Stimulated activated naive CD8-positive, alpha-beta T cell treated with anti-CD3 and anti-CD28 coated beads, Interleukin-15, Interleukin-2, amounts not matched to agents 100 ng/mL and 50 ng/mL, for 24 hours (primary cell): ENCODE data around the gene TTYH2.
A peak's percentile ranks its signal among the peaks of the same experiment; 100 is the strongest.

Experiments used
- H3K27ac Mint-ChIP-seq: one replicate; pipeline ENCODE4 v1.8.0; 2021; ENCODE audit warnings: mild to moderate bottlenecking, mixed read lengths
- H3K27me3 Mint-ChIP-seq: one replicate; pipeline ENCODE4 v1.8.0; 2021; ENCODE audit warnings: mixed read lengths
- H3K36me3 Mint-ChIP-seq: one replicate; pipeline ENCODE4 v1.8.0; 2021; ENCODE audit warnings: low read depth, mixed read lengths
- H3K4me1 Mint-ChIP-seq: one replicate; pipeline ENCODE4 v1.8.0; 2021; ENCODE audit warnings: low read depth, mixed read lengths
- H3K4me3 Mint-ChIP-seq: one replicate; pipeline ENCODE4 v1.8.0; 2021; ENCODE audit warnings: mild to moderate bottlenecking, mixed read lengths
- H3K9me3 Mint-ChIP-seq: one replicate; pipeline ENCODE4 v1.8.0; 2021; ENCODE audit warnings: mixed read lengths

TTYH2 gene

GRCh38 chr17:74231928-74232907 lies 18.8 kb downstream of the TTYH2 start:
- H3K27me3 Mint-ChIP-seq, result no peaks in the 10 kb centered on the region
- no peaks in the 10 kb centered on the region for H3K36me3 Mint-ChIP-seq
- no peaks in the 10 kb centered on the region for H3K4me1 Mint-ChIP-seq
- H3K4me3 Mint-ChIP-seq, result no peak overlapping the region
- no peaks in the 10 kb centered on the region for H3K9me3 Mint-ChIP-seq
- no peak overlapping the region for H3K27ac Mint-ChIP-seq

- Mint-ChIP-seq H3K36me3 (no peaks in the 10 kb centered on the region), H3K9me3 (no peaks in the 10 kb centered on the region), H3K4me1 (no peaks in the 10 kb centered on the region), H3K27ac (no peak overlapping the region), H3K27me3 (no peaks in the 10 kb centered on the region), H3K4me3 (no peak overlapping the region)
Observed at GRCh38 chr17:74233937-74234336, 20.6 kb downstream of the TTYH2 start.

DNA sequence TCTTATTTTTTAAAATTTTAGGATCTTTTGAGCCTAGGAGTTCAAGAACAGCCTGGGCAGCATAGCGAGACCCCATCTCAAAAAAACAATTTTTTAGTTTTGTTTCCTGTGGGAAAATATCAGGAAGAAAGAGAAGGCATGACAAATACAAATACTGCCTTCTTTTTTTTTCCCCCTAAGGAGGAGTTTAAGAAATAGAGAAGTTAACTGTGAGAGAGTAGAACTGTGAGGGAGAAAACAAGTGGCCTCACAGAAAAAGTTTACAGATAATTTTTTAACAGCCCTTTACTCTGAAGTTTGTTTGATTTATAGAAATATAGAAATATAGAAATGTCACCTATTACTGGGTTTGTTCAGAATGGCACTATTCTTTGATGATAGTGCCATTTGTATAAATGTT lies 21.1 kb downstream of the TTYH2 start:
- Mint-ChIP-seq H3K9me3 (no peaks in the 10 kb centered on the region), H3K4me3 (no peak overlapping the region), H3K27ac (no peak overlapping the region)

DNA sequence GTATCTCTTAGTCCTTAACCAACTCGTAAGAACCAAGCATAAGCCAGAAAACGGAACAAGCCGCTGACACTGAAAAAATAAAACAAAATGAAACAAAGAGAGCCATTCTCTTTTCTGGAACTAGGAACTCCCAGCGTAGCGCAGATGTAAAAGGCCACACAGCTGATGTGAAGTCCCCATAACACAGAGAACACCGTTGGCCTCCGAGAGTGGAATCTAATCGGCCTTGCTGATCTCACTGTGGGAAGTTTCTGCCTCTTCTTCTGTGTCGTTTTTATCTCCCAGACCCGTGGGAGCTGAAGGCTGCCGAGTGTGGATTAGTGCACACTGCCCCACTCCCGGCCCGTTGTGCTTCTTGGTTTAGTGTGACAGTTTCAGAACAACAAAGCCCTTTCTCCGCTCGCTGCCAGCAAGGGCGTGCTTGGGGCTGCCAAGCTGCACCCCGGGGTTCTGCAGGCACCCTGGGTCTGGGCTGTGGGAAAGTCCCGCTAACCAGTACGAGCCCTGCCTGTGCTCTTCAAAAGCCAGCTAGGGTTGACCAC lies 21.7 kb downstream of the TTYH2 start:
- no peaks in the 10 kb centered on the region for H3K4me1 Mint-ChIP-seq
- H3K27me3 Mint-ChIP-seq, result no peaks in the 10 kb centered on the region
- H3K36me3 Mint-ChIP-seq, result no peaks in the 10 kb centered on the region
- H3K9me3 Mint-ChIP-seq, result no peaks in the 10 kb centered on the region
- H3K27ac Mint-ChIP-seq, result peak overlapping the region; percentile 40
- no peak overlapping the region for H3K4me3 Mint-ChIP-seq

More for the DNA sequence above, 21.1 kb downstream of the TTYH2 start:
- no peaks in the 10 kb centered on the region for H3K36me3 Mint-ChIP-seq
- H3K27me3 Mint-ChIP-seq, result no peaks in the 10 kb centered on the region
- no peaks in the 10 kb centered on the region for H3K4me1 Mint-ChIP-seq

DNA sequence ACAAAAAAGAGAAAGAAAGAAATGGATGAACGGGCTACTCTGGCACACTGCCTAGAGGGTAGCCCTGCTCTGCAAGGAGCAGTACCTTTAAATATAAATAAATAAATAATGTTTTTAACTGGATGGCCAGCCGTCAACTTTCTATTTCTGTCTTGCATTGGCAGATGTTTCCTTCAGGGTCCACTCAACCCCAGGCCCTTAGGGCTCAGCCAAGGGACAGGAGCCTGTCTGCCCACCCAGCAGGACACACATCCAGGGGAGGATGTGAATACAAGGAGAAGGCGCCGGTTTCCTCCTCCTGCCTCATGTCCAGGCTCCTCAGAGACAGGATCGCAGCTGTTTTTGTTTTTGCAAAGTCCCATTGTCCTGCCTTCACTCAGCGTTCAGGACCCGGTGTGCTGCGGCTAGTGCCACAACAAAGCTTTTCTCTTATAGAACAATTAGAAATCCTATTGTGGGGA lies 22.6 kb downstream of the TTYH2 start:
- Mint-ChIP-seq H3K27me3 (no peaks in the 10 kb centered on the region), H3K4me1 (no peaks in the 10 kb centered on the region), H3K36me3 (no peaks in the 10 kb centered on the region), H3K4me3 (no peak overlapping the region), H3K9me3 (no peaks in the 10 kb centered on the region), H3K27ac (no peak overlapping the region)

GRCh38 chr17:74237321-74237720 lies 23.9 kb downstream of the TTYH2 start:
- Mint-ChIP-seq H3K36me3 (no peaks in the 10 kb centered on the region), H3K4me3 (no peak overlapping the region), H3K4me1 (no peaks in the 10 kb centered on the region), H3K9me3 (no peaks in the 10 kb centered on the region), H3K27ac (no peak overlapping the region), H3K27me3 (no peaks in the 10 kb centered on the region)

DNA sequence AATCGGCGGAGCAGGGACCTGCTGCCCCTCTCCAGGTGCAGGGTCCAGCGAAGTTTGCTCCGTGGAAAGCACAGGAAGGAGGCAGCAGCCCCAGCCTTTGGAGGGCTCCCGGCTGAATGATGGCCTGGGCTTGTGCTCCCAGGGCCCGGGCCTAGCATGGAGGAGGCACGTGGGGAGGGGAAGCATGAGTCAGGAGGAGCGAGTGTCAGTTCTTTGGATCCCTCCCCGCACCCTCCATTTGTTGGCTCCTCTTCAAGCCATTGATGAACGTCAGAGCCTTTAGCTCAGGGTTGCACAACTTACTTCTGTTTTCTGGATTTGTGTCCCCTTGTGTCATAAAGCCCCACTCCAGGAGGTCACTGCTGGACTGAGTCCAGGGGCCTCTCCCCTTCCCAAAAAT lies 25.8 kb downstream of the TTYH2 start:
- Mint-ChIP-seq H3K27me3 (no peaks in the 10 kb centered on the region), H3K4me1 (no peaks in the 10 kb centered on the region), H3K27ac (no peak overlapping the region), H3K4me3 (no peak overlapping the region), H3K9me3 (no peaks in the 10 kb centered on the region), H3K36me3 (no peaks in the 10 kb centered on the region)

- Mint-ChIP-seq H3K9me3 (no peaks in the 10 kb centered on the region), H3K27me3 (no peaks in the 10 kb centered on the region), H3K4me3 (no peak overlapping the region), H3K27ac (no peak overlapping the region), H3K36me3 (no peaks in the 10 kb centered on the region), H3K4me1 (no peaks in the 10 kb centered on the region)
Observed at GRCh38 chr17:74240618-74241205, 27.3 kb downstream of the TTYH2 start.

DNA sequence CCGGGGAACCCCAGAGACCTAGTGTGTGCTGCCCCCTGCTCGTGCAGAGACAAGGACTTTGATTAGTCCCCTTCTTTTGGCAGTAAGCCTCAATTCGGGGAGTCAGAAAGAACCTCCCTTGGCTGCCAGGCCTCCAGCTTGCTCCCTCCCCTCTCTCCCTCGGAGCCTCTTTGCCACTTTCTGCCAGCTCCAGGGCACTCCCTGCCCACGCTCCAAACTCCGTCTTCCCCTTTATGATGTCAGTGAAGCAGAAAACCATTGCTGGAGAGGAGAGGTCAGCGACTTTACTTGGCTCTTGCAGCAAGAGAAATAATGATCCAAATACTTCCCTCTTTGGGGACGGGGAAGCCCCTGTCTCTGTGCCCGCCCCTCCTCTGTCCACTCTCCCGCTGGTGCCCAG lies 28.1 kb downstream of the TTYH2 start:
- Mint-ChIP-seq H3K27ac (no peak overlapping the region), H3K36me3 (peaks cover under 1% of the 10 kb centered on the region), H3K4me3 (no peak overlapping the region), H3K4me1 (no peaks in the 10 kb centered on the region), H3K27me3 (no peaks in the 10 kb centered on the region), H3K9me3 (no peaks in the 10 kb centered on the region)

DNA sequence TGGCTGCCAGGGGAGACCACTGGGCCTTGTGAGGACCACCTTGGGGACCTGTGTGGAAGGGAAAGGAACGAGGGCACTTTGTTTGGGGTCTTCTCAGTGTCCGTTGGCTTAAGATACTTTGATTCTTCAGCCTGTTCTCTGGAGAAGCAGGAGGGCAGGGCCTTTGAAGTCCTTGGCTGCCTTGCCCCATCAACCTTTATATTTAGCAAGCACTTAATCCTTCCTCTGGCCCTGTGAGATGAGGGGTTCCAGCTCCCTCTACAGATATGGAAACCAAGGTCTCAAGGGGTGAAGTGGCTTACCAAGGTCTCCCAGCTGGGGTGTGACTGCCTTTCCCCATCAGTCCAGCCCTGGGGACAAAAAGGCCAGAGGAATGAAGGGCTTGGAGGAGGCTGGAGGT lies 28.5 kb downstream of the TTYH2 start:
- no peak overlapping the region for H3K27ac Mint-ChIP-seq

GRCh38 chr17:74243013-74243755 lies 29.8 kb downstream of the TTYH2 start:
- no peaks in the 10 kb centered on the region for H3K27me3 Mint-ChIP-seq
- H3K4me3 Mint-ChIP-seq, result no peak overlapping the region
- H3K27ac Mint-ChIP-seq, result no peak overlapping the region
- H3K4me1 Mint-ChIP-seq, result no peaks in the 10 kb centered on the region
- peaks cover 5% of the 10 kb centered on the region for H3K36me3 Mint-ChIP-seq
- H3K9me3 Mint-ChIP-seq, result no peaks in the 10 kb centered on the region

More for the DNA sequence above, 28.5 kb downstream of the TTYH2 start:
- no peaks in the 10 kb centered on the region for H3K4me1 Mint-ChIP-seq
- H3K4me3 Mint-ChIP-seq, result no peak overlapping the region
- no peaks in the 10 kb centered on the region for H3K27me3 Mint-ChIP-seq
- H3K36me3 Mint-ChIP-seq, result peaks cover 5% of the 10 kb centered on the region
- H3K9me3 Mint-ChIP-seq, result no peaks in the 10 kb centered on the region

DNA sequence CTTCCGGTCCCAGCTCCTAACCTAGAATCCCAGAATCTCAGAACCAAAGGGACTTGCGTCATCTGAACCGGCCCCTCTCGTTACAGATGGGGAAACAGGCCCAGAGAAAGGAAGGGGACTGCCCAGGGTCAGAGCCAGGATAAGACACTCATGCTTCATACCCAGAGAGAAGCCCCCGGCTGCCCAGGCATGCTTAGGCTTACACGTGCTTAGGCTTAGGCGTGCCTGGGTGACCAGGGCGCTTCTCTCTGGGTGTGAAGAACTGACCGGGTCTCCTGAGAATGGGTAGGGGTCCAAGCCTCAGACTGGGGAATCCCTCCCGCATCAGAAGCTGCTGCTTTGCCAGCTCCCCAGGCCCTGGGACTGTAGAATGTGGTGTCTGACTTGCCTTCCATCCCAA lies 30.8 kb downstream of the TTYH2 start:
- Mint-ChIP-seq H3K9me3 (no peaks in the 10 kb centered on the region), H3K27ac (no peak overlapping the region), H3K27me3 (no peaks in the 10 kb centered on the region), H3K4me3 (no peak overlapping the region), H3K4me1 (no peaks in the 10 kb centered on the region), H3K36me3 (peaks cover 5% of the 10 kb centered on the region)

- no peak overlapping the region for H3K4me3 Mint-ChIP-seq
- H3K27ac Mint-ChIP-seq, result no peak overlapping the region
- no peaks in the 10 kb centered on the region for H3K27me3 Mint-ChIP-seq
- no peaks in the 10 kb centered on the region for H3K4me1 Mint-ChIP-seq
- peaks cover 5% of the 10 kb centered on the region for H3K36me3 Mint-ChIP-seq
- H3K9me3 Mint-ChIP-seq, result no peaks in the 10 kb centered on the region
Observed at GRCh38 chr17:74244548-74244947, 31.2 kb downstream of the TTYH2 start.

DNA sequence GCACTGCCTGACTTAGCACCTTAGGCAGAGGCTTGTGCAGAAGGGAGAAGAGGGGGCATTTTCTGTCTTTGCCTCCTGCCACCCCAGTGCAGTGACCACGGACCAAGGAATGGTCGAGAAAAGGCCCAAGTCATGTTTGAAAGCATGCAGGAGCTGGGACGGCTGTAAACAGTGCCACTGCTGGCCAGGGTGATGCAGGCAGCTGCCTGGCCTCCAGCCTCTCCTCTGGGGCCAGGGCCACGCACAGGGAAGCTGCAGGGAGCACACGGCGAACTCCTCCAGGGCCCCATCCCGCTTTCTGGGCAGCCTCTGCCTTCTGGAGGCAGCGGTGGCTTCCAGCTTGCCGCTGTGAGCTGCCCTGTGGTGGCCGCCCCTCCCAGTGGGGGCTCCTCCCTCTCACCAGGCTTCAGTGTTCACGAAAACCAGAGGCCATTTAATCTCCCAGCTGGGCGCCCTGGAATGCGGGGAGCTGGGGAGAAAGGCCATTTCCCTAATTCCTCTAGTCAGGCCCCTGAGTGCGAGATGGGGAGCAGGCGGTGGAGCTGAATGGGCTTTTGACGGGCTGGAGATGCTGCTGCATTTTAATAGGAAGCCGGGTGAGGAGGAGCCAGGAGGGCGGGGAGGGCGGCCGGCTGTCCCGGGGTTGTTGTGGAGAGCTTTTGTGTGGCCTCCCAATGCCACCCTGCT lies 31.9 kb downstream of the TTYH2 start:
- Mint-ChIP-seq H3K9me3 (no peaks in the 10 kb centered on the region), H3K27ac (no peak overlapping the region), H3K27me3 (no peaks in the 10 kb centered on the region), H3K4me1 (no peaks in the 10 kb centered on the region), H3K36me3 (peaks cover 5% of the 10 kb centered on the region), H3K4me3 (no peak overlapping the region)
